Stimulated activated CD4-positive, alpha-beta T cell treated with anti-CD3 and anti-CD28 coated beads, Interleukin-1b, Interleukin-23, amount 100 ng/mL, for 24 hours (primary cell): Measurements from ENCODE around the gene C17orf100.
A peak's percentile ranks its signal among the peaks of the same experiment; 100 is the strongest.
"Not testable (repeated sequence)": the region's sequence is repeated elsewhere in the genome, so short reads cannot be mapped to it uniquely, and the experiment has no call there.

ENCODE experiments used
- DNase-seq, 4 experiments: peaks; one replicate each; pipeline ENCODE4 v3.0.0-alpha.2; 2020; ENCODE audit warnings: low read depth in 4 of 4, low spot score in 1 of 4

Gene C17orf100

DNA sequence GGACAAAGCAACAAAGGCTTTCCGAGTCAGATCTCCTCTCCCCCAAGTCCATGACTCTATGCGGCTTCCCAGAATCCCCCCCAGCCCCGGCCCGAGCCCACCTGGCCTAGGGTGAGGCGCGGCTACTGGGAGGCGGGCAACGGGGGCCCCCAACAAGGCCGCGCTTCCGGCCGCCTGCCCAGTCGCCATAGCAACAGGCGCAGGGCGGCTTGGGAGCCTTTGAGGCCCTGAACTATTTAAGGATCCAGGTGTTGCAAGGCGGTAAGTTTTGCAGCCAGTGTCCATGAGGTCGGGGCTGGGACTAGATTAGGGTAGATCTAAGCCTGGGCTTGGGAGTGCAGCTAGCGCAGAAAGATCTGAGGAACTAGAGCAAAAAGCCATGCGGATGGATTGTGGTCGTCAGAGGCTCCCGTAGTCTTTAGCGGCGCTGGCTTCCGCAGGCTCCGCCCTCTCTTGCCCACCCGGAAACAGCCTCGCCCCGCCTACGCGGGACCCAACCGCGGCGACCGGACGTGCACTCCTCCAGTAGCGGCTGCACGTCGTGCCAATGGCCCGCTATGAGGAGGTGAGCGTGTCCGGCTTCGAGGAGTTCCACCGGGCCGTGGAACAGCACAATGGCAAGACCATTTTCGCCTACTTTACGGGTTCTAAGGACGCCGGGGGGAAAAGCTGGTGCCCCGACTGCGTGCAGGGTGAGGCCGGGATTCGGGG, 10.9 kb upstream of the C17orf100 start, which contains the start of the genes KIAA0753 and TXNDC17:
TSS of gene KIAA0753 (minus strand) at position 176 of the 711 bp plus-strand sequence. CDS start 5,608 bp downstream, outside the sequence.
TSS of gene TXNDC17 (plus strand) at position 525 of the 711 bp plus-strand sequence. CDS start at position 548, 23 bp downstream.
- peak; percentile 80 to 92 (median 90) for DNase-seq

- DNase-seq: no peak
These were observed 10.2 kb upstream of the C17orf100 start for GRCh38 chr17:6641247-6641863.

- DNase-seq: no peak
These were observed 9.0 kb upstream of the C17orf100 start for GRCh38 chr17:6642592-6642991.

GRCh38 chr17:6643451-6644125, 8.0 kb upstream of the C17orf100 start:
- DNase-seq: no peak

DNA sequence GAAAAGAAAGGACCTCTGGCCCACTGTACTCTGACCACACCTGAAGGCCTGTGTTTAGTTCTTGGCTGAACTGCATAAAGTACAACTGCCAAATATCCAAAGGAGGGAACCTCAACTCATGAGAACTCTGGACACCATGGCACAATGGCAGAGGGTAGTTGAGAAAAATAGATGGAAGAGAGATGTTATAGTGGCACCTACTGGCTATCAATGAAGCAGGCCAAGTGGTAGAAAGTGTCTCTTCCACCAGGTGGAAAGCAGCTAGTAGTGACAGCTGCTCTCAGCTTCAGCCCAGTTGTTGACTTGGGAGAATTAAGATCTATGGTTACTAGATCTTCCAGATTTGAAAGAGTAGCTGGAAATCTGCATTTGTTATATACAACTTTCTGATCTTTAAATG, 3.4 kb upstream of the C17orf100 start:
- DNase-seq: no peak

GRCh38 chr17:6651919-6652452, 424 bp downstream of the C17orf100 start:
- no peak for DNase-seq

DNA sequence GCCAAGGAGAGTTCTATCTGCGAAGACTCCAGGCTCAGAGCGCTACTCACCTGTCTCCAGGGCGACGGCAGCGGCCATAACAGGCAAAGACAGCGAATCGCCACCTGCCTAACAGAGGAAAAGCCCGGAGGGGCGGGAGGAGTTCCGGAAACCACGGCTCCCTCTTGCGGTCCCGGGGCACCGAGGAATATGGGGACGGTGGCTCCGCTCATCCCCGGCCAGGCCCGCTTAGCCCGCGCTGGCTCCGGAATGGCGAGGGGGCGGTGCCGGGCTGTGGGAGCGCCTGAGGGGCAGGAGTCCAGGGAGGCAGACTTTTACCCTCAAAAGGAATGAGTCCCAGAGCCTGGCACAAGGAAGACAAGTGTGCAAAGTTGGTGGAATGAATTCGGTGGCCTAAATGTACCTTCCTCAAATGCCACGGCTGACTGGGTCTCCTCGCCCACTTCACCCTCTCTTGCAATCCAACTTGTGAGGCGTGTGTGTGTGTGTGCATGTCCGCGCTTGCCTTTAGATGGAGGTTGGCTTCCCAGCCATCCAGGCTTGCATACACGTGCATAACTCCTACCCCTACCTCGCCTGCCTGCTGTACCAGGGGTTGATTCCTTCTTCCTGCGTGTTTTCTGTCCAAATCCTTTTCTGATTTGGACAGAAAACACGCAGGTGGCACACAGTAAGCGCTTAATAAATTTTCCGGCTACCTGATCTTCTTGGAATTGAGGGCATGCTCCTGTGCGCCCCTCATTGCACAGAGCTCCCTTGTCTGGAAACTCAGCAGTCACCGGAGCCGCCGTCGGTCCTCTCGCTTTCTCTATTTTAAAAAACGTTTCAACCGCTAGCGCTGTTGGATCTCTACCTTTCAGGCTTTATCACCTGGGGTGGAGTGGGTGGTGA, 3.5 kb downstream of the C17orf100 start:
- DNase-seq: no peak

DNA sequence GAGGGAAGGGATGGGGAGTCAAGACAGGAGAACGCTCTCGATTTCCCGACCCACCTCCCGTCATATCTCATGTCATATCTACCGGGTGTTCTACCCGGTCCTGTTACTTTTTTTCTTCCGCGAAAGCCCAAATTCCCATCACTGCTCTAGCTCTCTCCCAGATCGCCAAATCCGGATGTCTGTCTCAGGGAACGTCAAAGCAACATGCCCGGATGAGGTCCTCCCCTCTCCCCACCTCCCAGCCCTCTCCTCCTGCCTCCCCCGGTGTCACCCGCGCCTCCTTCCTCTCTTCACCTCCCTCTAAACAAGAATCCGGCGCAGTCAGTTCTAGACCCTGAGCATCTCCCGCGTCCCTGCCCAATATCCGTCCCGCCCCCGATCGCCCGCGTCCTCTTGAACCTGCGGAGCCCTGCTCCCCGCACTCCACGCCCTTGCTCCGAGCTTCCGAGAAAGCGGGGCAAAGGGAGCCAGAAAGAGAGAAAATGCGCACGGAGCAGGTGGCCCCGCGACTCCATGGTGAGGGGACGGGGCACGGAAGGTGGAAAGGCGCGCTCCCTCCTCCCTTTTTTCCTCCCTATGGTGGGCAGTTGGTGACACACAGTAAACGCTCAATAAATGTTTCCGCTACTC, 4.3 kb downstream of the C17orf100 start:
- not testable (repeated sequence) for DNase-seq

- peak in 3 of 4 experiments; percentile 36 to 45 (median 38) for DNase-seq
These were observed 5.5 kb downstream of the C17orf100 start for GRCh38 chr17:6656797-6657632.

- no peak for DNase-seq
These were observed 6.2 kb downstream of the C17orf100 start for GRCh38 chr17:6657633-6658287.

DNA sequence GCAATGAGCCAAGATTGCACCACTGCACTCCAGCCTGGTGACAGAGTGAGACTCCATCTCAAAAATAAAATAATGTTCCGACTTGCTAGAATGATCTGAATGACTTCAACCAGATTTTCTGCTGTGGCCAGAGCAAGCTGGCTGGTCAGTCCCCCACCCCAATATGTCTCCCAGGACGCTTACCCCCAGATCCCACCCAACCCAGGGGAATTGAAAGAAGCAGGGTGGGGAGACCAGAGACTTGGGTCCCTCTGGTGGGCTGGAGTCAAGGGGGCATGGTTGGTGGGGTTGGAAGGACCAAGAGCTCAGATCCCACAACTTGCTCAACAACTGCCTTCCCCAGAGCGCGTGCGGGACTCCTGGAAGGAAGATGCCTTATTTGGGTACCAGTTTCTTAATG, 6.8 kb downstream of the C17orf100 start:
- not testable (repeated sequence) for DNase-seq

DNA sequence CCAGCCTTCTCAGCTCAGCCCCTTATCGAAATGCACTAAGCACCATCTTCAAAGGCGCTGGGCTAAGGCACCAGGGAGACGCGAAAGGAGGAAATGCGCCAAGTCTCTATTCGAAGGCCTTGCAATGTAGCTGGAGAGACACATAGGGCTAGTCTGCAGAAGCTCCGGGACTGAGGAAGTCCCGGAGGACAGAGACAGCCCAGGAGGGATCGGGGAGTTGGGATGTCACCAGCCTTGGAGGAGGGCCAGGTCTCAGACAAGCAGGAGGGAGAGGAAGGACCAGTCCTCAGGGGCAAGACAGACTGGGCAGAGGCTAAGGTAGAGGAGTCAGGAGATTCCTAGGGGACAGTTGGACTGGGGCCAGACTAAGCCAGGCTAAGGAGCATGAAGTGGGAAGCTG, 8.5 kb downstream of the C17orf100 start:
- no peak for DNase-seq

GRCh38 chr17:6660805-6661463, 9.4 kb downstream of the C17orf100 start:
- no peak for DNase-seq

- DNase-seq: no peak
These were observed 9.9 kb downstream of the C17orf100 start for GRCh38 chr17:6661464-6661848.

DNA sequence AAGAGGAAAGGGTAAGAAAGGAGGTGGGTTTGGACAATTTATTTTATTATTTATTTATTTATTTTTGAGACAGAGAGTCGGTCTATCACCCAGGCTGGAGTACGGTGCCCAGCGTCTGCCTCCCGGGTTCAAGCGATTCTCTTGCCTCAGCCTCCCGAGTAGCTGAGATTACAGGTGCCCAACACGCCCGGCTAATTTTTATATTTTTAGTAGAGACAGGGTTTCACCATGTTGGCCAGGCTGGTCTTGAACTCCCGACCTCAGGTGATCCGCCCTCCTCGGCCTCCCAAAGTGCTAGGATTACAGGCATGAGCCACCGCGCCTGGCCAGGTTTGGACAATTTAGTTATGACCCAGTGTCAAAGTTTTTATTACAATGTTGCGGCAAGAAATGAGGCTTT, 11.6 kb downstream of the C17orf100 start:
- not testable (repeated sequence) for DNase-seq

- DNase-seq: no peak
These were observed 14.5 kb downstream of the C17orf100 start for GRCh38 chr17:6666077-6666521.

GRCh38 chr17:6666557-6666956, 15.0 kb downstream of the C17orf100 start:
- no peak for DNase-seq

DNA sequence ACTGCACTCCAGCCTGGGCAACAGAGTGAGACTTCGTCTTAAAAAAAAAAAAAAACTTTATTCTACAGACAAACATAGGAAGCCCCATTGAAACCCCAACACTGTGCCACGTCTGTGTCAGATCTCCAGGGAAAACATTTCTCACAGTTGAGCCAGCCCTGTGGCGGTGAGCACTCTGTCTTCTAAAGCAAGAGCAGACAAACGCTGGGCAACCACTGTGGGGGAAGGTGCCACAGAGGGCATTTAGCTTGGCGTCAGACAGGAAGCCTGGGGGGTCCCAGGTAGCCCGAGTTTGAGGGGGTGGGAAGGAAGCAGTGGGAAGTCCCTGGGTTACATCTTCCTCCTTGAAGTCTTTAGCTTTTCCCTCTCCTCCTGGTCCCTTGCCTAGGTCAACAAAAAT, 16.0 kb downstream of the C17orf100 start:
- no peak for DNase-seq
